GM19099 (cell line): ENCODE measurements around the gene GRAMD4.

Experiments used
- POLR2A ChIP-seq: IDR thresholded peaks from 3 replicates; pipeline ENCODE4 v1.6.1; 2011; ENCODE audit warnings: low read depth; ENCODE audit not compliant: insufficient read length; ENCODE audit errors: extremely low read depth

Gene GRAMD4

GRCh38 chr22:46589141-46589748, 30.9 kb upstream of the GRAMD4 start:
- no peak for TF ChIP-seq POLR2A

- no peak for TF ChIP-seq POLR2A
These were observed 30.3 kb upstream of the GRAMD4 start for GRCh38 chr22:46589871-46590271.

- TF ChIP-seq POLR2A = no peak
These were observed 29.9 kb upstream of the GRAMD4 start for GRCh38 chr22:46590334-46590733.

- no peak for TF ChIP-seq POLR2A
These were observed 28.3 kb upstream of the GRAMD4 start for GRCh38 chr22:46591930-46592329.

- TF ChIP-seq POLR2A = no peak
These were observed 27.8 kb upstream of the GRAMD4 start for GRCh38 chr22:46592390-46592872.

GRCh38 chr22:46593211-46593681, 26.9 kb upstream of the GRAMD4 start:
- peak; percentile 43 for TF ChIP-seq POLR2A

- TF ChIP-seq POLR2A = no peak
These were observed 25.9 kb upstream of the GRAMD4 start for GRCh38 chr22:46593996-46594946.

- TF ChIP-seq POLR2A = no peak
These were observed 25.3 kb upstream of the GRAMD4 start for GRCh38 chr22:46594947-46595298.

- no peak for TF ChIP-seq POLR2A
These were observed 24.6 kb upstream of the GRAMD4 start for GRCh38 chr22:46595545-46595944.

- TF ChIP-seq POLR2A = no peak
These were observed 24.1 kb upstream of the GRAMD4 start for GRCh38 chr22:46596032-46596441.

GRCh38 chr22:46596819-46597218, 23.4 kb upstream of the GRAMD4 start:
- no peak for TF ChIP-seq POLR2A

GRCh38 chr22:46598224-46598623, 22.0 kb upstream of the GRAMD4 start:
- no peak for TF ChIP-seq POLR2A

- no peak for TF ChIP-seq POLR2A
These were observed 21.3 kb upstream of the GRAMD4 start for GRCh38 chr22:46598737-46599424.

- no peak for TF ChIP-seq POLR2A
These were observed 19.9 kb upstream of the GRAMD4 start for GRCh38 chr22:46600273-46600796.

GRCh38 chr22:46602025-46602424, 18.2 kb upstream of the GRAMD4 start:
- no peak for TF ChIP-seq POLR2A
